Measurements from ENCODE around the gene CDKN1C.

DNA sequence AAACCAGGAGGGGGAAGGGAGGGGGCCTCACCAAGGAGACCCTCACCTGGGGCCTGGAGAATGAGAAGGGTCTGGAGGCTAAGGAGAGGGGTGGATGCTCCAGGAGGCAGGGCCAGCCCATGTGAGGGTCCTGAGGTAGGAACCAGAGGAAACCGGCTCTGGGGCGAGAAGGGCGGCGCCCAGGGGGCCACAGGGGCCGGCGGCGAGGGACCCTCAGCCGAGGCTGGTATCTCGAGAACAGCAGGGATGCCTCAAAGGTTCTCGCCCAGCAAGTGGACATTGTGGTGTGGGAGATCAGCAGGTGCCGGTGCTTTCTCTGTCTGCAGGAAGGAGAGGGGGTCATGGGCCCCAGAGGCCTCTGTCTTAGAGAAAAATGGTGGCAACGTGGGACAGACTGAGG lies 47.9 kb downstream of the CDKN1C start:
- TF ChIP-seq CTCF (IDR thresholded peaks at IDR 0.05; ENCODE audit: low read depth, low read length, missing input control), result no peak
- TF ChIP-seq RXRA (IDR thresholded peaks at IDR 0.05), result no peak
- TF ChIP-seq, protein P1, sequence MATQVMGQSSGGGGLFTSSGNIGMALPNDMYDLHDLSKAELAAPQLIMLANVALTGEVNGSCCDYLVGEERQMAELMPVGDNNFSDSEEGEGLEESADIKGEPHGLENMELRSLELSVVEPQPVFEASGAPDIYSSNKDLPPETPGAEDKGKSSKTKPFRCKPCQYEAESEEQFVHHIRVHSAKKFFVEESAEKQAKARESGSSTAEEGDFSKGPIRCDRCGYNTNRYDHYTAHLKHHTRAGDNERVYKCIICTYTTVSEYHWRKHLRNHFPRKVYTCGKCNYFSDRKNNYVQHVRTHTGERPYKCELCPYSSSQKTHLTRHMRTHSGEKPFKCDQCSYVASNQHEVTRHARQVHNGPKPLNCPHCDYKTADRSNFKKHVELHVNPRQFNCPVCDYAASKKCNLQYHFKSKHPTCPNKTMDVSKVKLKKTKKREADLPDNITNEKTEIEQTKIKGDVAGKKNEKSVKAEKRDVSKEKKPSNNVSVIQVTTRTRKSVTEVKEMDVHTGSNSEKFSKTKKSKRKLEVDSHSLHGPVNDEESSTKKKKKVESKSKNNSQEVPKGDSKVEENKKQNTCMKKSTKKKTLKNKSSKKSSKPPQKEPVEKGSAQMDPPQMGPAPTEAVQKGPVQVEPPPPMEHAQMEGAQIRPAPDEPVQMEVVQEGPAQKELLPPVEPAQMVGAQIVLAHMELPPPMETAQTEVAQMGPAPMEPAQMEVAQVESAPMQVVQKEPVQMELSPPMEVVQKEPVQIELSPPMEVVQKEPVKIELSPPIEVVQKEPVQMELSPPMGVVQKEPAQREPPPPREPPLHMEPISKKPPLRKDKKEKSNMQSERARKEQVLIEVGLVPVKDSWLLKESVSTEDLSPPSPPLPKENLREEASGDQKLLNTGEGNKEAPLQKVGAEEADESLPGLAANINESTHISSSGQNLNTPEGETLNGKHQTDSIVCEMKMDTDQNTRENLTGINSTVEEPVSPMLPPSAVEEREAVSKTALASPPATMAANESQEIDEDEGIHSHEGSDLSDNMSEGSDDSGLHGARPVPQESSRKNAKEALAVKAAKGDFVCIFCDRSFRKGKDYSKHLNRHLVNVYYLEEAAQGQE (IDR thresholded peaks at IDR 0.05), result no peak
- TF ChIP-seq FOXA1 (IDR thresholded peaks at IDR 0.05), result no peak
- TF ChIP-seq, protein P2, sequence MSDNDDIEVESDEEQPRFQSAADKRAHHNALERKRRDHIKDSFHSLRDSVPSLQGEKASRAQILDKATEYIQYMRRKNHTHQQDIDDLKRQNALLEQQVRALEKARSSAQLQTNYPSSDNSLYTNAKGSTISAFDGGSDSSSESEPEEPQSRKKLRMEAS (IDR thresholded peaks at IDR 0.05), result no peak
- TF ChIP-seq ZBTB33 (IDR thresholded peaks at IDR 0.05), result no peak

Measured in liver (tissue), 3 donors.